Measurements from ENCODE around the gene TAL1.
A peak's percentile ranks its signal among the peaks of the same experiment; 100 is the strongest.
"Not testable (repeated sequence)": the region's sequence is repeated elsewhere in the genome, so short reads cannot be mapped to it uniquely, and the experiment has no call there.

Gene TAL1

GRCh38 chr1:47213230-47213963 lies 18.6 kb downstream of the TAL1 start:
- DNase-seq (ENCODE audit: low read depth, low spot score) = no peak

DNA sequence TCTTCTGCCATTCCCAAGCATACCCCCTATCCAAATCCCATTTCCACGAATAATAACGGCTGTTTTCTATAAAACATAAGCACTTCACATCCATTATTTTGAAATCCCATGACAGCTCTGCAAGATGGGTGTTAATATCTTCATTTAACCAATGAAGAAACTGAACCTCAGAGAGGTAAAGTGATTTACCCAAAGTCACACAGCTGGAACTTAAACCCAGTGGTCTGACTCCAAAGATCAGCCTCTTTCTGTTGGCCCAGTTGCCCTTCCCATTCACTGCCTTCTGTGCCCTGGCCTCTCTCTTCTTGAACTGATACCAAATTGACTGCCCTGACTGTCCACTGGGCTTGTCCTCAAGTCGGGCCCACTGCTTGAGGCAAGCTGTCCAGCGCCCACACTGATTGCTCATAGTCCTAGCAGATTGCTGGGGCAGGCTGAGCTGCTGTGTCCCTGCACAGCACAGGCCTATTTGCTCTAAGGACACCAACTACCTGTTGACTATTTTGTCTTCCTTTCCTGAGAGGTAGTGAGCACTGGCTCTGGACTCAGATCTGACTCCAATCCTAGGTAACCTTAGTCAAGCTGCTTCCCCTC lies 19.3 kb downstream of the TAL1 start:
- no peak for DNase-seq (ENCODE audit: low read depth, low spot score)

GRCh38 chr1:47211796-47212269 lies 20.2 kb downstream of the TAL1 start:
- DNase-seq (ENCODE audit: low read depth, low spot score) = no peak

- DNase-seq (ENCODE audit: low read depth, low spot score) = no peak
Observed at GRCh38 chr1:47210666-47211065, 21.4 kb downstream of the TAL1 start.

GRCh38 chr1:47209725-47210325 lies 22.2 kb downstream of the TAL1 start:
- DNase-seq (ENCODE audit: low read depth, low spot score) = no peak

DNA sequence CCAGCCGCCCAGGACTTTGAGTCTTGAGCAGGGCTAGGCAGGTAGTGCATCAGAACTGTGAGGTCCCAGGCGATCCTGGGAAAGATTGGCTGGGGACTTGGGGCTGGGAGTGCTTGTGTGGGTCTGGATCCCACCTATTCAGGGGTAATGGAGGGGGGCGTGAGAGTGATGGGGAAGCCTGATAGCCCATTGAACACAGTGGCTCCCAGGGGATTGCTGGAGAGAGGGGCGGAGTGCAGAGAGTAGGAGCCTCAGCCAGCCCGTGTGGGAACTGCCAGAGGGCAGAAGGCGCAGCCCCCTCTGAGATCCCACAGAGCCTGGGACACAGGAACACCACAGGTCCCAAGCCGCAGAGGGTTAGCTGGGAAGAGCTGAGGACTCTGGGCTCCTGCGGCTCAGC lies 22.9 kb downstream of the TAL1 start:
- peak; percentile 59 for DNase-seq (ENCODE audit: low read depth, low spot score)

DNA sequence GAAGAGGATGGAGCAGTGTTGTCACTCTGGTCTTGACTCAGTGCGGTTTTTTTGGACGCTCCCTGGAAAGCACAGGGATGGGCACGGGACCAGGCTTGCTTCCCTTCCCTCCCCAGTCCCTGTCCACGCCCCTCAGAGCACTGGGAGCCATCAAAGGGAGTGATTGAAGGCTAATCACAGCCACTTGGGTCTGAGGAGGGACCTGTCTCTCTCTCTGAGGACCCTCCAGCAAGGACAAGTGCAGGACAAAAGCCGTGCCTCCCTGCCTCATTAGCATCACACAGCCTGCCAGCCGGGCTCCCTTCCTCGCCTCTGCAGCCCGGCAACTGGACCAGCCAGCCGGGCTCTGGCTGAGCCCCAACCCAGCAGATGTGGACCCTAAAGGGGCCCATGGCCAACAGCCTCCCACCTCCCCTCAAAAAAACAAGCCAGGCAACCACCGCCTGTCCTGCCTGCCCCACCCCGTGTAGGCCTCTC lies 23.6 kb downstream of the TAL1 start:
- peak; percentile 88 for DNase-seq (ENCODE audit: low read depth, low spot score)

GRCh38 chr1:47207803-47208373 lies 24.1 kb downstream of the TAL1 start:
- no peak for DNase-seq (ENCODE audit: low read depth, low spot score)

DNA sequence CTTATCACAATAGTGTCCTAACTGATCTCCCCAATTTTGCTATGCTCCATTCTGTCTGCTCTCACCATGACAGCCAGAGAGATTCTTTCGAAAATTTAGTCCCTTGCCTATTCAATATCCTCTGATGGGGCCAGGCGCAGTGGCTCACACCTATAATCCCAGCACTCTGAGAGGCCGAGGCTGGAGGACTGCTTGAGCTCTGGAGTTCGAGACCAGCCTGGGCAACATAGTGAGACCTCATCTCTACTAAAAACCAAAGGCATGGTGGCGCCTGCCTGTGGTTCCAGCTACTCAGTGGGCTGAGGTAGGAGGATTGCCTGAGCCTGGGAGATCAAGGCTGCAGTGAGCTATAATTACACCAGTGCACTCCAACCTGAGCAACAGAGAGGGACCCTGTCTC lies 26.1 kb downstream of the TAL1 start:
- no peak for DNase-seq (ENCODE audit: low read depth, low spot score)

DNA sequence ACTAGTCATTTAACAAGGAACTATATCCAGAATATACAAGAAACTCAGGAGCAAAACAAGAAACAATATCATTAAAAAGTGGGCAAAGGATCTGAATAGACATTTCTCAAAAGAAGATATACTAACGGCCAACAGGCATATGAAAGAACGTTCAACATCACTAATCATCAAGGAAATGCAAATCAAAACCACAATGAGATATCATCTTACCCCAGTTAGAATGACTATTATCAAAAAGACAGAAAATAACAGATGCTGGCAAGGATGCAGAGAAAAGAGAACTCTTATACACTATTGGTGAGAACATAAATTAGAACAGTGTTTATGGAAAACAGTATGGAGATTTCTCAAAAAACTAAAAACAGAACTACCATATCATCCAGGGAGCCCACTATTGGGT lies 28.5 kb downstream of the TAL1 start:
- DNase-seq (ENCODE audit: low read depth, low spot score) = not testable (repeated sequence)

- DNase-seq (ENCODE audit: low read depth, low spot score) = no peak
Observed at GRCh38 chr1:47201179-47201578, 30.8 kb downstream of the TAL1 start.

- no peak for DNase-seq (ENCODE audit: low read depth, low spot score)
Observed at GRCh38 chr1:47198214-47198613, 33.8 kb downstream of the TAL1 start.

GRCh38 chr1:47196622-47197021 lies 35.4 kb downstream of the TAL1 start:
- no peak for DNase-seq (ENCODE audit: low read depth, low spot score)

DNA sequence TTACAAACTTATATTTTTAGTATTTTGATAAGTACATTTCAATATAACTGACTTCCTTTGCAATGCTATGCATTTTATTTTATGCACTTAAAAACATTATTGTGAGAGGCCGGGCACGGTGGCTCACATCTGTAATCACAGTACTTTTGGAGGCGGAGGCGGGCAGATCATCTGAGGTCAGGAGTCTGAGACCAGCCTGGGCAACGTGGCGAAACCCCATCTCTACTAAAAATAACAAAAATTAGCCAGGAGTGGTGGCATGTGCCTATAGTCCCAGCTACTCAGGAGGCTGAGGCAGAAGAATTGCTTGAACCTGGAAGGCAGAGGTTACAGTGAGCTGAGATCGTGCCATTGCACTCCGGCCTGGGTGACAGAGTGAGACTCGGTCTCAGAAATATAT lies 36.0 kb downstream of the TAL1 start:
- not testable (repeated sequence) for DNase-seq (ENCODE audit: low read depth, low spot score)

- DNase-seq (ENCODE audit: low read depth, low spot score) = no peak
Observed at GRCh38 chr1:47194311-47194710, 37.7 kb downstream of the TAL1 start.

DNA sequence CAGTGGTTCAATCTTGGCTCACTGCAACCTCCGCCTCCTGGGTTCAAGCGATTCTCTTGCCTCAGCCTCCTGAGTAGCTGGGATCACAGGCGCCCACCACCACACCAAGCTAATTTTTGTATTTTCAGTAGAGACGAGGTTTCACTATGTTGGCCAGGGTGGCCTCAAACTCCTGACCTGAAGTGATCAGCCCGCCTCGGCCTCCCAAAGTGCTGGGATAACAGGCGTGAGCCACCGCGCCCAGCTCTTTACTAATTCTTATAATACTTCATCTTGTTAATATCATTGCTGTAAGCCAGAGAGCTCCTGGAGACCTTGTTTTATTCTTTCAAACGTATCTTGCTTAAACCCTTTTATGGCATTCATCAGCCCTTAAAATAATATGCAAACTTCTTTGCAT lies 38.5 kb downstream of the TAL1 start:
- DNase-seq (ENCODE audit: low read depth, low spot score) = not testable (repeated sequence)

- peak; percentile 96 for DNase-seq (ENCODE audit: low read depth, low spot score)
Observed at GRCh38 chr1:47192458-47193384, 39.3 kb downstream of the TAL1 start.

DNA sequence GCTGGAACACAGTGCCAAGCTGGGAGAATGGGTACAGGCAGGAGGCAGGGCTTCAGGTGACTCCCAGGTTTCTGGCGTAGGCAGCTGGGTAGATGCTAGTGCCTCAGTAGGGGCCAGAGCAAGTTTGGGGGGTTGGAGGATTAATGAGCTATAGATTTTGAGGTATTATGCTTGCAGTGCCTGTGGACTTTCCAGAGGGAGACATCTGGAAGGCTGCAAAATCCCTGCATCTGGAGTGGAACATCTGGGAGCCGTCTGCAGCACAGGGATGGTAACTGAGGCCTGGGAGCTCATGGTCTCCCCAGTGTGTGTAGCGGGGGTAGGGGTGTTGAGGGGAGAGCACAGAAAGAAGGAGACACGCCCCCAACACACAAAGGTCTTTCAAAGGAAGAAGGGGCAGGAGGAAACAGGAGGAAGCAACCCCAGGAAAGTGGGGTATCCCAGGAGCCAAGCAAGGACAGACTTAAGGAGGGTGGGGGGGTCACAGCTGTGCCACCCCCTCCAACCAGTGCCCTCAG lies 40.0 kb downstream of the TAL1 start:
- no peak for DNase-seq (ENCODE audit: low read depth, low spot score)

DNA sequence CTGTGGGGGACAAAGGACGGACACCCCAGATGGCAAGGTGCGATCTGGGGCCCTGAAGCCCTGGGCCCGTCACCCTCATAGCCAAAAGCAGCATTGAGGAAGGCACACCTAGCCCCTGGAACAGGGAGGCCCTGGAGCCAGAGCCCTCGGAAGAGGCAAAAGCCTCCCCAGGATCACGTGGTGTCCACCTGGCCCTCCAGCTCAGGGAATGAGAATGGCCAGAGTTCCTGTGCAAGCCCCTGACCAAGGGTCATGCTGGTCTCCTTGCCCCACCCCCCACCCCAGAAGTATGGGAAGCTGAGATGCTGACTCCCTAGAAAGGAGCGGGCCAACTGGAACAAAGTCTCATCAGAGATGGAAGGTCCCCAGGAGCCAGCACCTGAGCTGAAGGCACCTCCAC lies 41.2 kb downstream of the TAL1 start:
- DNase-seq (ENCODE audit: low read depth, low spot score) = no peak

GRCh38 chr1:47190509-47190855 lies 41.5 kb downstream of the TAL1 start:
- no peak for DNase-seq (ENCODE audit: low read depth, low spot score)

- DNase-seq (ENCODE audit: low read depth, low spot score) = peak; percentile 67
Observed at GRCh38 chr1:47189844-47190508, 42.0 kb downstream of the TAL1 start, which contains the start of gene PDZK1IP1. Gene PDZK1IP1, minus strand, starts transcription at chr1:47190036. Its CDS starts 104 bp downstream, at chr1:47189932.

Data from ELF-1 (cell line).